HEK293T (cell line): ENCODE data around the gene ARHGDIG.
A peak's percentile ranks its signal among the peaks of the same experiment; 100 is the strongest.

Experiments used
- CTCF ChIA-PET: fragments of 350-600 bp; formaldehyde crosslinking; extraction: SDS; loops from one replicate; lab custom pipeline; 2021; ENCODE audit warnings: antibody characterized with exemption, inconsistent platforms; lab: Yijun Ruan, JAX
- POLR2A ChIA-PET: fragments of 350-600 bp; formaldehyde crosslinking; extraction: SDS; loops from one replicate; lab custom pipeline; 2020; ENCODE audit warnings: antibody characterized with exemption, inconsistent platforms; lab: Yijun Ruan, JAX
- DNase-seq: peaks from one replicate; pipeline ENCODE4 v3.0.0; 2012; ENCODE audit warnings: mixed read lengths; ENCODE audit errors: extremely low spot score
- ARNT ChIP-seq: fragments of 450-650 bp; IDR thresholded peaks from 2 replicates; pipeline ENCODE4 v1.6.1; 2017; ENCODE audit warnings: mild to moderate bottlenecking
- BHLHE40 ChIP-seq: fragments of 450-650 bp; IDR thresholded peaks from 2 replicates; pipeline ENCODE4 v1.6.1; 2016; ENCODE audit warnings: mild to moderate bottlenecking, moderate library complexity, borderline replicate concordance
- CTBP1 ChIP-seq: fragments of 450-650 bp; IDR thresholded peaks from 2 replicates; pipeline ENCODE4 v1.6.1; 2016; ENCODE audit warnings: borderline replicate concordance
- ELF4 ChIP-seq: fragments of 450-650 bp; IDR thresholded peaks from 2 replicates; pipeline ENCODE4 v1.6.1; 2017; ENCODE audit warnings: antibody characterized with exemption
- FOXA1 ChIP-seq: fragments of 450-650 bp; IDR thresholded peaks from 2 replicates; pipeline ENCODE4 v1.6.1; 2016; ENCODE audit warnings: mild to moderate bottlenecking
- FOXK2 ChIP-seq: fragments of 450-650 bp; IDR thresholded peaks from 2 replicates; pipeline ENCODE4 v1.6.1; 2016; ENCODE audit warnings: mild to moderate bottlenecking
- FOXM1 ChIP-seq: fragments of 450-650 bp; IDR thresholded peaks from 2 replicates; pipeline ENCODE4 v1.6.1; 2017; ENCODE audit warnings: mild to moderate bottlenecking, borderline replicate concordance
- HDGF ChIP-seq: fragments of 450-650 bp; IDR thresholded peaks from 2 replicates; pipeline ENCODE4 v1.6.1; 2017; ENCODE audit warnings: antibody characterized with exemption, borderline replicate concordance
- L3MBTL2 ChIP-seq: fragments of 450-650 bp; conservative IDR thresholded peaks from 2 replicates; pipeline ENCODE4 v1.6.1; 2016; ENCODE audit warnings: mild to moderate bottlenecking
- LEF1 ChIP-seq: fragments of 450-650 bp; IDR thresholded peaks from 2 replicates; pipeline ENCODE4 v1.6.1; 2017; ENCODE audit warnings: mild to moderate bottlenecking, borderline replicate concordance
- NFRKB ChIP-seq: fragments of 450-650 bp; IDR thresholded peaks from 2 replicates; pipeline ENCODE4 v1.6.1; 2016; ENCODE audit warnings: mild to moderate bottlenecking, moderate library complexity
- SP1 ChIP-seq: fragments of 450-650 bp; IDR thresholded peaks from 2 replicates; pipeline ENCODE4 v1.6.1; 2017
- SUZ12 ChIP-seq: fragments of 450-650 bp; IDR thresholded peaks from 2 replicates; pipeline ENCODE4 v1.6.1; 2016; ENCODE audit warnings: mild to moderate bottlenecking
- TARDBP ChIP-seq: fragments of 450-650 bp; IDR thresholded peaks from 2 replicates; pipeline ENCODE4 v1.6.1; 2016
- ZNF384 ChIP-seq: fragments of 450-650 bp; IDR thresholded peaks from 2 replicates; pipeline ENCODE4 v1.6.1; 2016
- TF ChIP-seq, protein P1 (sequence below): fragments of 450-650 bp; IDR thresholded peaks from 2 replicates; pipeline ENCODE4 v1.6.1; 2016

ARHGDIG gene

DNA sequence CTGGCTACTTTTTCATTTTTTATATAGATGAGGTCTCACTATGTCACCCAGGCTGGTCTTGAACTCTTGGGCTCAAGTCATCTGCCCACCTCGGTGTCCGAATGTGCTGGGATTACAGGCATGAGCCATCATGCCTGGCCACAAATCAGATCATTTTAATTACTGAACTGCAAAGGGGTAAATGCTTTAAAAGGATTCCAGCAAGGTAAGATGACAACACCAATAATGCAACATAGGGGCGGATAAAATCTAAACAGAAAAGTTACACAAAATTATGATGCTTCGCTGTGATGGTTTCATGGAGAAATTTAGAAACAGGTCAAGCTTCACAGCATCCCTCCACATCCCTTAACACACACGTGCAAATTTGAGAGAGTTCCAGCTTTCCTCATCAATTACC is 39.8 kb downstream of the ARHGDIG start:
- no peak for TF ChIP-seq BHLHE40
- TF ChIP-seq FOXK2, result no peak
- no peak for TF ChIP-seq L3MBTL2
- no peak for TF ChIP-seq FOXM1
- no peak for TF ChIP-seq TARDBP
- TF ChIP-seq, protein P1, sequence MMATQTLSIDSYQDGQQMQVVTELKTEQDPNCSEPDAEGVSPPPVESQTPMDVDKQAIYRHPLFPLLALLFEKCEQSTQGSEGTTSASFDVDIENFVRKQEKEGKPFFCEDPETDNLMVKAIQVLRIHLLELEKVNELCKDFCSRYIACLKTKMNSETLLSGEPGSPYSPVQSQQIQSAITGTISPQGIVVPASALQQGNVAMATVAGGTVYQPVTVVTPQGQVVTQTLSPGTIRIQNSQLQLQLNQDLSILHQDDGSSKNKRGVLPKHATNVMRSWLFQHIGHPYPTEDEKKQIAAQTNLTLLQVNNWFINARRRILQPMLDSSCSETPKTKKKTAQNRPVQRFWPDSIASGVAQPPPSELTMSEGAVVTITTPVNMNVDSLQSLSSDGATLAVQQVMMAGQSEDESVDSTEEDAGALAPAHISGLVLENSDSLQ, result no peak
- no peak for TF ChIP-seq ELF4
- no peak for TF ChIP-seq LEF1
- TF ChIP-seq SP1, result no peak
- TF ChIP-seq NFRKB, result no peak
- TF ChIP-seq FOXA1, result no peak
- TF ChIP-seq CTBP1, result no peak
- no peak for TF ChIP-seq HDGF
- TF ChIP-seq ZNF384, result no peak
- TF ChIP-seq SUZ12, result no peak
- TF ChIP-seq ARNT, result no peak
- CTCF ChIA-PET, result no interaction called here
- POLR2A ChIA-PET, result no interaction called here
- DNase-seq, result no peak

DNA sequence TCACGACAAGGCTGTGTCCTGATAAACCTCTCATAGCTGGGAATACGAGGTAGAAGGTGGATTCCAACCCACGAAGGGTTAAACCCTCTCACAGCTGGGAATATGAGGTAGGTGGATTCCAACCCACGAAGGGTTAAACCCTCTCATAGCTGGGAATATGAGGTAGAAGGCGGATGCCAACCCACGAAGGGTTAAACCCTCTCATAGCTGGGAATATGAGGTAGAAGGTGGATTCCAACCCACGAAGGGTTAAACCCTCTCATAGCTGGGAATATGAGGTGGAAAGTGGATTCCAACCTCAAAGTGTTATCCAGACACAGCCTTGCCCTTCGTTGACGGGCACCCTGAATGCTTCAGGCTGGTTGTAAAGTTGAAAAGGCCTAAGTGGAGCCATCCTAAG is 41.1 kb downstream of the ARHGDIG start:
- CTCF ChIA-PET, result no interaction called here
- no peak for DNase-seq
- TF ChIP-seq NFRKB, result peak; percentile 56; the same call in 1 of the 2 replicates
- TF ChIP-seq FOXK2, result no peak
- no peak for TF ChIP-seq LEF1
- TF ChIP-seq FOXM1, result no peak
- no peak for TF ChIP-seq HDGF
- POLR2A ChIA-PET, result interaction anchor here (1.8 kb wide), 1 partner anchor 41 kb away, joined by 5 read pairs; the partner anchor contains the start of gene ARHGDIG

DNA sequence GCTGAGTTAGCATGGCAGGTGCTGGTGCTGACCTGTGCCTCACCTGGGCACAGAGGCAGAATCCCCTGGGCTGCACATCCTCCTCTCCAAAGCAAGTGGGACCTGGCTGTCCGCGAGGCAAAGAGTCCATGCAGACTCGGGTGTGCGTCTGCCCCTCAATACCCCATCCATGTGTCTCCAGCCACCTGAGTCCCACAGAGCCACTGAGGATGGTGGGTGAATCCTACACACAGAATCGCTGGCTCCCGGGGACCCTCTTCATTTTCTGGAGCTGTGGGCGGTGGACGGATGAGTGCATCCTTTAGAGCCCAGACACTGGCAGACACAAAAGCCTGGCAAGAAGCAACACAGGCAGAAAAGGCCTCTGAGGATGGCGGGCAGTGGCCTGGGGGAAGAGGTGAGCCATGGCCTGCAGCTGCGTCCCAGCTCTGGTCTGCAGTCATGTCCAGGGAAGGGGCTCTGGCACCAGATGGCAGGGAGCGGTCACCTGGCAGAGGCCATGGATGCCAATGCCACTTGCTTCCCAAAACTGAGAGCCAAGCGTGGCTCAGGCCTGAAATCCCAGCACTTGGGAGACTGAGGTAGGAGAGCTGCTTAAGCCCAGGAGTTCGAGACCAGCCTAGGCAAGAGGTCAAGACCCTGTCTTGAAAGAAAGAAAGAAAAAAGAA is 42.2 kb downstream of the ARHGDIG start:
- CTCF ChIA-PET, result no interaction called here
- POLR2A ChIA-PET, result interaction anchor here (1.8 kb wide), 1 partner anchor 42 kb away, joined by 5 read pairs; the partner anchor contains the start of gene ARHGDIG
- DNase-seq, result no peak
- TF ChIP-seq FOXK2 (no peak), FOXM1 (no peak), BHLHE40 (no peak), ZNF384 (no peak), CTBP1 (no peak), TARDBP (no peak), ELF4 (no peak), SUZ12 (no peak), NFRKB (no peak), LEF1 (no peak), L3MBTL2 (no peak), FOXA1 (no peak), SP1 (no peak), HDGF (no peak), ARNT (no peak)
- TF ChIP-seq, protein P1, result no peak

DNA sequence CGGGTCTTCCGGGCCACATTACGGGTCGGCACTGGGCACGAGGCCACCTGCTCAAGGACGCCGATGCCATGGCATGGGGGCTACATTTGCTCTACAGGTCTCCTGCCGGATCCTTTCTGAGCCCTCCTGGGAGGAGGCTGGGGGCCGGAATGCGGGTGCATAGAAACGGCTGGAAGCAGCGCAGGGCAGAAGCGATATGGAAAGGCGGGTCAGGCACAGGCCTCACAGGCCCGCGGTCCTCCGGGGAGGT is 43.7 kb downstream of the ARHGDIG start:
- DNase-seq, result no peak

DNA sequence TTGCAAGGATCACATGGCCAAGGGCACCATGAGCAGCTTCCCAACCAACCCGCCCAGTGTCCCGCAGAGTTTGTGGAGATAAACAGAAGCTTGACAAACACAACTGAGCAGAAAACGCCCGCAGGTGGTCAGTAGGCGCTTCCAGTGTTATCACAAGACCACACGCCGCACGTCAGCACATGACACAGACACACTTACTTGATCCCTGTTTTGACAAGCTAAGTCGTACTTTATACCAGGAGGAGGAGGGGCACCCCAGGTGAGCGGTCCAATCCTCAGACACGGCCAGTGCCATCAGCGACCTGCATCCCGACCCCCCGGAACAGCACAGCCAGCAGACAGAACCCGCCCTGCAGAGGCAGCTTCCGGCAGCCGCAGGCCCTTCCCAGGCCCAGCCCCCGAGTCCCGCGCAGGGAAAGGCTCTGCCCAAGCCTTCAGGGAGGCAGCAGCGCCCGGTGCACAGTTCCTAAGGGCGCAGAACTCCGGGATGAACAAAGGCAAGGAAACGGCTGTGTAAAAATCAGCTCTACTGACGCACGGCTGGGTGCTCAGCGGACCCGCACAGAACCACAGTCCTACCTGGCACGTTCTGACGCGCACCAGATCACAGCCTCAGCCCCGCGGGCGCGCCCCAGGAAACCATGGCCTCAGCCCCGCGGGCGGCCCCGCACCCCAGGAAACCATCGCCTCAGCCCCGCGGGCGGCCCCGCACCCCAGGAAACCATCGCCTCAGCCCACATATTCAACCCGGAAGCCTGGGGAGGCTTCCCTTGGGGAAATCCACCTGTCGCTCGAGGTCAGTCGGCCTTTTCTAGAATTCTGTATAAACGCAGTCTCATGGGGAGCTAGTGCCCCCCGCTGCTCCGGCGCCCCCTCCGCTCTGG is 44.3 kb downstream of the ARHGDIG start:
- POLR2A ChIA-PET, result no interaction called here
- peak; percentile 59 for DNase-seq
- CTCF ChIA-PET, result no interaction called here
- TF ChIP-seq FOXM1, result no peak
- no peak for TF ChIP-seq TARDBP
- no peak for TF ChIP-seq HDGF
- no peak for TF ChIP-seq FOXA1
- no peak for TF ChIP-seq SUZ12
- TF ChIP-seq ELF4, result no peak
- TF ChIP-seq, protein P1, result peak; percentile 29; the same call in 1 of the 2 replicates
- TF ChIP-seq SP1, result no peak
- TF ChIP-seq LEF1, result no peak
- 0 out of 2 replicates have a peak, but pooled peaks have one; percentile 4 for TF ChIP-seq L3MBTL2
- no peak for TF ChIP-seq NFRKB
- TF ChIP-seq BHLHE40, result no peak
- no peak for TF ChIP-seq FOXK2
- peak; percentile 7; the same call in 1 of the 2 replicates for TF ChIP-seq CTBP1

More for the DNA sequence above, 43.7 kb downstream of the ARHGDIG start:
- ChIA-PET POLR2A (no interaction called here), CTCF (no interaction called here)
- TF ChIP-seq L3MBTL2 (peak; percentile 34; the same call in 1 of the 2 replicates), NFRKB (no peak)

DNA sequence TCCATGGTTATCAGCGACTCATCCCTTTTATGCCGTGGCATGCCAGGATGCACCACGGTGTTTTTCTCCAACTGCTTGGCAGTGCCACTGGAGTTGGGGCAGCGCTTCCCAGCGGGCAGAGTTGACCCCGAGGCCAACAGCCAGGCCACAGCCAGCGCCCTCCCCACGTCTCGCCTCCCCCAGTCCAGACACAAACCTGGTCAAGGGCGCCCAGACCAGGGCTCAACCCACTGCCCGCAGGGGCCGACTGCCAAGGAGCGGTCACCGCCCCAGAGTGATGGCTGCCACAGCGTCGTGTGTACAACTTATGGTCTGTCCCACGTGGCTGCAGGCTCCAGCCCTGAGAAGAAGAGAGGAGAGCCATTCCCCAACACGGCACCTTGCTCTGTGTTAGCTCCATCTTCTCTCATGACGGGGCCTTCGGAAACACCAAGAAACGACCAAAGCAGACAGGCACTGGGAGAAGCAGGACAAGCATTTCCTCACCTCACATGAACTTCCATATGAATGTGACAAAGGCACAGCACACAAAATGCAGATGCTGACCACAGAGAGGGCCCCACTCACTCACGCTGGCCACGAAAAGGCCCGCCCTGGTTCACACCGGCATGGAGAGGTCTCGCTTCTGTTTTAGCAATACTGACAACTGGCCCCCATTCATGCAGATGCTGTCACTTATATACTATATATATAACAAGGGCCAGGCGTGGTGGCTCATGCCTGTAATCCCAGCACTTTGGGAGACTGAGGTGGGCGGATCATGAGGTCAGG is 45.2 kb downstream of the ARHGDIG start:
- ChIA-PET CTCF (no interaction called here), POLR2A (no interaction called here)
- no peak for DNase-seq
- no peak for TF ChIP-seq NFRKB
